Measurements from ENCODE around the gene KDM4B.
A peak's percentile ranks its signal among the peaks of the same experiment; 100 is the strongest.
"Not testable (repeated sequence)": the region's sequence is repeated elsewhere in the genome, so short reads cannot be mapped to it uniquely, and the experiment has no call there.

Gene KDM4B

DNA sequence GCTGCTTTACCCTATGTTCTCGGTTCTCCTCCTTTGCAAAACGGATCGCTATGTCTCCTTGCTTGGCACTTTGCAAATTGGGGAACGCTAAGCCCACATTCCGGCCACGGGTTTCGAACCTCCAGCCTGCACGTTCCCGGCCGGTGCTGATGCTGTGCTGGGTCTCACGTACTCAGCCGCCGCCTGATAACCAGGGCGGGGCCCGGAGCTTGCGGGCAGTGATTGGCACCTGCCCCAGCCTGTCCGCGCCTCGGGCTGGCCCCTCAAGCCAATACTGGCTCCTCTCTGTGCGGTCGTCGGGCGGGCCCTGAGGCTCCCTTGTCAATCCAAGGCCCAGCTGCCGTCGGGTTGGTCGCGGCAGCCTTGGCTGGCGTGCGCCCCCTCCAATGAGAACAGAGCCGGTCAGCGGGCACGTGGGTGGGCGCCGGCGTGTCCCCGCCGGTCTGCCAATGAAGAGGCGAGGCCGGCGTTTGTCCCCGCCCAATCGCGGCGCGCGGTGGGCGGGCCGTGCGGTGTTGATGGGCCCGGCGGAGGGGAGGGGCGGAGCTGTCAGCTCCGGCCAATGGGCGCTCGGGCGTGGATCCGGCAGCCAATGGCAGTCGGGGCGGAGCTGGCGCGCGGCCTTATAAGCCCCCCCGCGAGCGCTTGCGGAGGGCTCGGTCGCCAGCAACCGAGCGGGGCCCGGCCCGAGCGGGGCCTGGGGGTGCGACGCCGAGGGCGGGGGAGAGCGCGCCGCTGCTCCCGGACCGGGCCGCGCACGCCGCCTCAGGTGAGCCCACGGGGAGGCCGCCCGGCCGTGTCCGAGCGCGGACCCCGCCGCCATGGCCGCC lies at the start of gene KDM4B:
Gene KDM4B, plus strand, starts transcription at position 652 of the 830 bp plus-strand sequence. CDS start 63,778 bp downstream, outside the sequence.
- peak; percentile 99 for DNase-seq (ENCODE audit: low read depth)

- DNase-seq (ENCODE audit: low read depth): no peak
These were observed 46.2 kb upstream of the KDM4B start for GRCh38 chr19:4922530-4923275.

DNA sequence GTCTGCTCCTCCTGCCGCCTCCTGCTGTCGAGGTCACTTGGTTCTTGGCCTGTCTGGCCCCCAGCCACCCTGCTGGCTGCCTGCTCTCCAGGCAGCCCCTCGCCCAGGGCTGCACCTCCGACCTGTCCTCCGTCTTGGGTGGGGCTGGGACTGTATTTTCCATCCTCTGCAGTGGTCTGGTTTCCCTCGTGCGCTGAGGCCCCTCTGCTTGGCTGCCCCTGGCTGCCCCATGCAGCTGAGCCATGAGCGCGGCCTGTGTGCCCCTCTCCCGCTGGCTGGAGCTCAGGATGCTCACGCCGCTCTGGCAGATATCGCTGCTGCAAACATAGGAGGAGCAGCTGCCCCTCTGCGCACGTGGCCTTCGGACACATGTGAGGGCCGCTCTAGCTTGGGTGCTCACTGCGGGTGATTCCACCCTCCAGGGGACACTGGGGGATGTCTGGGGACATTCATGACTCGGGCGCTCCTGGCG lies 45.6 kb upstream of the KDM4B start:
- DNase-seq (ENCODE audit: low read depth): no peak

DNA sequence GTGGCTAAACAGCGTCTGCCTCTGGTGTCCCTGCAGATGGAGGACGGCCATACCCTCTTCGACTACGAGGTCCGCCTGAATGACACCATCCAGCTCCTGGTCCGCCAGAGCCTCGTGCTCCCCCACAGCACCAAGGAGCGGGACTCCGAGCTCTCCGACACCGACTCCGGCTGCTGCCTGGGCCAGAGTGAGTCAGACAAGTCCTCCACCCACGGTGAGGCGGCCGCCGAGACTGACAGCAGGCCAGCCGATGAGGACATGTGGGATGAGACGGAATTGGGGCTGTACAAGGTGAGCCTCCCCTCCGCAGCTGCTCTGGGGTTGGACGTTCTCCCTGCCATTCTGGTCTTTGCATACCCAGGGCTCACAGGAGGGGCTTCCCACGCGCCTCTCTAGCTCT lies 39.7 kb upstream of the KDM4B start:
- DNase-seq (ENCODE audit: low read depth): no peak

GRCh38 chr19:4930664-4931063 lies 38.2 kb upstream of the KDM4B start:
- DNase-seq (ENCODE audit: low read depth): no peak

DNA sequence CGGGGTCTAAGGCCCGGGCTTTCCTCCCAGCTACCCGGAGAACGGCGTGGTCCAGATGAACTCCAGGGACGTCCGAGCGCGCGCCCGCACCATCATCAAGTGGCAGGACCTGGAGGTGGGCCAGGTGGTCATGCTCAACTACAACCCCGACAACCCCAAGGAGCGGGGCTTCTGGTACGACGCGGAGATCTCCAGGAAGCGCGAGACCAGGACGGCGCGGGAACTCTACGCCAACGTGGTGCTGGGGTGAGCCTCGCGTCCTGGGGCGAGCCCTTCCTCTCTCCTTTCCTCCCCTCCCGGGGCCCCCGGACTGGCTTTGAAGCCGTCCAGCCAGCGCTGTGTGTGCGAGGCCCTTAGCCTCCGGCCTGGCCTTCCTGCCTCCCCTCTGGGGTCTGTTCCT lies 36.2 kb upstream of the KDM4B start:
- no peak for DNase-seq (ENCODE audit: low read depth)

GRCh38 chr19:4933528-4933927 lies 35.4 kb upstream of the KDM4B start:
- DNase-seq (ENCODE audit: low read depth): no peak

GRCh38 chr19:4935444-4935843 lies 33.5 kb upstream of the KDM4B start:
- no peak for DNase-seq (ENCODE audit: low read depth)

- DNase-seq (ENCODE audit: low read depth): no peak
These were observed 31.9 kb upstream of the KDM4B start for GRCh38 chr19:4937060-4937459.

DNA sequence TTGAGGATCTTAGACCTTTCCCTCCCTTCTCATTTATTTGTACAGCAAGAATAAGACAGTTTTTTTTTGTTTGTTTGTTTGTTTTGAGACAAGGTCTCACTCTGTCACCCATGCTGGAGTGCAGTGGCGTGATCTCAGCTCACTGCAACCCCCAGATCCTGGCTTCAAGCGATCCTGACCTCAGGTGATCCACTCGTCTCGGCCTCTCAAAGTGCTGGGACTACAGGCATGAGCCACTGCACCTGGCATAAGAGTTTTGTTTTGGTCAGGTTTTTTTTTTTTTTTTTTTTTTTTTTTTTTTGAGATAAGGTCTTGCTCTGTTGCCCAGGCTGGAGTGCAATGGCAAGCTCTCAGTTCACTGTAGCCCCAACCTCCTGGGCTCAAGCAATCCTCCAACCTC lies 30.5 kb upstream of the KDM4B start:
- DNase-seq (ENCODE audit: low read depth): not testable (repeated sequence)

DNA sequence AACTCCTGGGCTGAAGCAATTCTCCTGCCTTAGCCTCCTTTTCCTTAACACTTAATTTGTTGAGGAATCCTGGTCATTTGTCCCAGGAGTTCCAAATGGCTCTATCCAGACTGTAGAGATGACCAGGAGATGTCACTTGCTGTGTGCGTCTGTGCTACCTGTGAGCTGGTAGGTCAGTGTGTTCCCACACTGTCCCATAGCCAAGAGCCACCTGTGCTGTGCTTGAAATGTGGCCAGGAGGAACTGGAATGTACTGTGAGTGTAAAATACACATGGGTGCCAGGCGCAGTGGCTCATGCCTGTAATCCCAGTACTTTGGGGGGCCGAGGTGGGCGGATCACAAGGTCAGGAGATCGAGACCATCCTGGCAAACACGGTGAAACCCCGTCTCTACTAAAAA lies 29.4 kb upstream of the KDM4B start:
- no peak for DNase-seq (ENCODE audit: low read depth)

- DNase-seq (ENCODE audit: low read depth): not testable (repeated sequence)
These were observed 27.2 kb upstream of the KDM4B start for GRCh38 chr19:4941638-4942169.

DNA sequence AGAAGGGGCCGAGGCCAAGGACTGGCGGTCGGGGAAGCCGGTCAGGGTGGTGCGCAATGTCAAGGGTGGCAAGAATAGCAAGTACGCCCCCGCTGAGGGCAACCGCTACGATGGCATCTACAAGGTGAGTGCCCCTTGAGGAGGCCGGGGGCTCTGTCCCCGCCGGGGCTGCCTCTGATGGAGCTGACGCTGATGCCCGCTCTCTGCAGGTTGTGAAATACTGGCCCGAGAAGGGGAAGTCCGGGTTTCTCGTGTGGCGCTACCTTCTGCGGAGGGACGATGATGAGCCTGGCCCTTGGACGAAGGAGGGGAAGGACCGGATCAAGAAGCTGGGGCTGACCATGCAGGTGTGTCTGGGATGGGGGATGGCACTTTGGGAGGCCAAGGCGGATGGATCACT lies 18.3 kb upstream of the KDM4B start:
- not testable (repeated sequence) for DNase-seq (ENCODE audit: low read depth)

GRCh38 chr19:4951656-4952055 lies 17.3 kb upstream of the KDM4B start:
- no peak for DNase-seq (ENCODE audit: low read depth)

- no peak for DNase-seq (ENCODE audit: low read depth)
These were observed 16.0 kb upstream of the KDM4B start for GRCh38 chr19:4952945-4953344.

GRCh38 chr19:4954320-4955149 lies 14.4 kb upstream of the KDM4B start:
- DNase-seq (ENCODE audit: low read depth): not testable (repeated sequence)

DNA sequence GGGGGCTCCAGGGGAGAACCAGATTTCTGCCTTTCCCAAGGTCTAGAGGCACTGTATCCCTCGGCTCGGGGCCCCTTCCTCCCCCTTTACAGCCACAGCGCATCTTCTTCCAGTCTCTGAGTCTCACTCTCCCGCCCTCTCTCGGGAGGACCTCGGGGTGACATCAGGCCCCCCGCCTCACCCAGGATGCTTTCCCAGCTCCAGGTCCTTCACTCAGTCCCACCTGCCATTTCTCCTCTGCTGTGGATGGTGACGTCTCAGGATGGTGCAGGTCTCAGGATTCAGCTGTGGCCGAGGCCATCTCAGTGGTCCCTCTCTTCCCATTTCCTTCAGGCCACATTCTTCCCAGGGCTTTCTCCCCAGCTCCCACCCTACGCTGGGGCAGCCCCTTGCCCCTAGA lies 13.6 kb upstream of the KDM4B start:
- DNase-seq (ENCODE audit: low read depth): no peak

DNA sequence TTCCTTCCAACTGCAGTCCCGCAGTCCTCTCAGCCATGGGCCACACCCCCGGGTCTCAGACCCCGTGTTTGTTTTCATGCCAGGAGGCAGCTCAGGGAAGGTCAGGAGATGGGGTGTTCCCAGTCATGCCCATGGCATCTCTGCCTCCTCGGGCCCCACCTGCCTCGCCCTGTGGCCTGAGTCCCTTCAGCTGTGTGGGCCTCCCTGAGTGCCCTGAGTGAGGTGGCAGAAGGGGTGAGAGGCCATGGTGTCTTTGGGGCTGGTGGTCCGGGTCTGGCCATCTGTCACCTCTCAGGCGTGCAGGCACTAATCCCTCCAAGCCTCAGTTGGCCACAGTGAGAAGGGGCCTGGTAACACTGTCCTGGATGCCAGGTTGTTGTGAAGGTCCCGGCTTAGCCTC lies 10.9 kb upstream of the KDM4B start:
- no peak for DNase-seq (ENCODE audit: low read depth)

DNA sequence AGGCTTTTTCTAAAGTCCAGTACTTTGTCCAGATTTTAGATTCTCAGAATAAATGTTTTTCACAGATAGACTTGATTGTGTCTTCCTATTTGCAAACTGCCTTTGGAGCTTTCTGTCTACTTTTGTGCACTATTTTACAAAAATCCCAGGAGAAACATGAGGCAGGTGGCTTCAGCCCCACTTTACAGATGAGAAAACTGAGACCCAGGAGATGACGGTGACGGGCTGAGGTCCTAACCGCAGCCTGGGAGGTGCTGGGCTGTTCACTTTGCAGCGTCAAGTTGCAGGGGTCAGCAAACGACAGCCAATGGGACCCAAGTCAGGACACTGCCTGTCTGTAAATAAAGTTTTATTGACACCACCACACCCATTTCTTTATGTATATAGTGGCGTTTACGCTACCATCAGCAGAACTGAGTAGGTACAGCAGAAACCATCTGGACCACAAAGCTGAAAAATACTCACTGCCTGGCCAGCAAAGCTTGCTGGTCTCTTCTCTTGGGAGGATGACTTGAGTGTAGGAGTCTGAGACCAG lies 6.8 kb upstream of the KDM4B start:
- DNase-seq (ENCODE audit: low read depth): no peak

DNA sequence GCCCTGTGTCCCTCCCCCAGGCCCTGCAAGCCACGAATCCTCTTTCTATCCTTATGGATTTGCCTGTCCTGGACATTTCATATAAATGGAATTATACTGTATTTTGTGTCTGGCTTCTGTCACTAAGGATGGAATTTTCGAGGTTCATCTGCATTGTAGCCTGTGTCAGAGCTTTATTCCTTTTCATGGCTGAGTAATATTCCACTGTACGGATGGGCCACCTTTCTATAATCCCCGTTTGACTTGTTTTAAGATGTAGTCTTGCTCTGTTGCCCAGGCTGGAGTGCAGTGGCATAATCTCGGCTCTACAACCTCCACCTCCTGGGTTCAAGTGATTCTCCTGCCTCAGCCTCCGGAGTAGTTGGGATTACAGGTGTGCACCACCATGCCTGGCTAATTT lies 3.9 kb upstream of the KDM4B start:
- DNase-seq (ENCODE audit: low read depth): no peak

DNA sequence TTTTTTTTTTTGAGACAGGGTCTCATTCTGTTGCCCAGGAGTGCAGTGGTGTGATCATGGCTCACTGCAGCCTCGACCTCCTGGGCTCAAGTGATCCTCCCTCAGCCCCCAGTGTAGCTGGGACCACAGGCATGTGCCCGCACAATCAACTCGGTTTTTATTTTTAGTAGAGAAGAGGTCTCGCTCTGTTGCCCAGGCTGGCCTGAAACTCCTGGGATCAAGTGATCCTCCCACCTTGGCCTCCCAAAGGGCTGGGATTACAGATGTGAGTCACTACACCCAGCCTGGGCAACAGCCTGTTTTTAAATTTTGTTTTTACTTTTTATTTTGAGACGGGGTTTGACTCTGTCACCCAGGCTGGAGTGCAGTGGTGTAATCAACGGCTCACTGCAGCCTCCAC lies 2.3 kb upstream of the KDM4B start:
- no peak for DNase-seq (ENCODE audit: low read depth)
